Left colon (tissue), 2 donors: ENCODE measurements around the gene MAPK8IP2. TPM values are rescaled to one million over a fixed set of nuclear protein-coding genes. Genes with fewer than 3 reads are reported as not detected.

Experiments used
- ATAC-seq: fragments of 200-7000 bp; cut with Tn5 transposase; one replicate; pipeline ENCODE4 v1.9.1; 2020; ENCODE audit warnings: mild to moderate bottlenecking, moderate library complexity
- DNase-seq, 2 donors: peaks; one replicate each; pipeline ENCODE4 v3.0.0-alpha.2; 2020
- intact Hi-C, 2 donors: fragments of 100-400 bp; cut with DNase I in 1 of 2; cut with micrococcal nuclease in 1 of 2; formaldehyde crosslinking; loops; one replicate each; pipeline versions ENCODE4 v1.11.2 to v1.14.0; 2022; cut with DNase I, micrococcal nuclease
- total RNA-seq, 2 donors: library from RNA; stranded (reverse); fragmentation: NEBNext Ultra II Directional; extraction: Animal tissue kit (Norgen Biotek cat#: 25700); gene quantifications; one replicate each; pipeline ENCODE4 v1.2.1, GENCODE V29; 2021
- donor health status: DM: no; HTN: no; CAD: no.
- donor health status: DM: yes; HTN: yes; CAD: no.

Gene MAPK8IP2
- total RNA-seq, 2 donors from 2014 or later: 1.2 to 1.5 TPM

DNA sequence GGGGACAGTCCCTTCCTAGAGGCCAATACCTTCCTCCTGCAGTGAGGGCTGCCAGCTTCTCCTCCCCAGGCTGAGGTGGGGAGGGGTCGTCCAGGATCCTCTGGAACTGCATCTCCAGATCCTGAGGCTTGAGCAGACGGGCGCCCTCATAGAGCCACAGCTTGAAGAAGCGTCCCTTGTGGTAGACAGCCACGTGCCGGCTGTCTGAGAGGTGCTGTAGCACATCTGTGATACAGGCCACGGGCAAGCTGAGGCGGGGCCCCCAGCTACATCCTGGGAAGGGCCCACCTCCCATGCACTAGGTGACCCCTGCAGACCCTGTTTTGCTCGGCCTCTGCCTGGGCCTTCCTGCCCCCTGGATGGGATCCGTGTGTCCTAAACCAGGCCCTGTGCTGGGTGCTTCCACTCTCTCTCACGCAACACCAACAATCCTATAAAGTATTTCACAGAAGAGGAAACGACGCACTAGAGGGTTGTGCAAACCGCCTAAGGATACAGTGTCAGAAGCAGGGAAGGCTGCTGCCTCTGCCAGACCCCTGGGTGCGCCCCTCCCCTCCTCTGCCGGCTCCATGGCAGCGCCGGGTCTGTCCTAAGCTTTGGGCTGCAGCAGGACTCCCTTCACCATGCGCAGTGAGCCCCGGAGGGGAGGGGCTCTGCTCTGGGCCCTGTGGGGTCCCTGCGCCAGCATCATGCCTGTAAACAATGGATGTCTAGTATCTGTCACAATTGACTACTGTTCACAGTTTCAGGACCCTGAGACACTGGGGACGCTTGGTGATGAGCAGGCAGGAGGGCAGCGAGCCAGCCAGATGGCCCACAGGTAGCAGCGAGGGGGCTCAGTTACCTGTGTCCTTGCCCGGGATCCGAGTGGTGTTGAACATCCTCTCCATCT is 26.9 kb upstream of the MAPK8IP2 start:
- DNase-seq: no peak
- no peak for ATAC-seq
- intact Hi-C loops: no loop called here

DNA sequence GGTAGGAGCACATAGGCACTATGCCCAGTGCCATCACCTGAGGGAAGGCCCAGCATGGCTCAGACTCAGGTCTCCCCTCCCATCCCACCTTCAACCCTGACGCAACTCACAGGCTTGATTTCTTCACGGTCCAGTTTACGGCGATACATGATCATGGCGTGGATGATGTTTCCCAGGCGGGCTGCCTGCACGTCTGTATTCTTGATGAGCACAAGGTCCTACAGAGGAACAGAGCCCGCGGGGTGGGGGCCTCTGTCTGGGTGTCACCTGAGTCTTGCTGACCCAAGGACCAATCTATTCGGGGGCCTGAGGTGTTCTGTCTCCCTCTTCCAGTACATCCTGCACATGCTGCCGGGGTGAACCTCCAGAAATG is 26.2 kb upstream of the MAPK8IP2 start:
- ATAC-seq: no peak
- intact Hi-C loops: no loop called here
- DNase-seq: no peak

DNA sequence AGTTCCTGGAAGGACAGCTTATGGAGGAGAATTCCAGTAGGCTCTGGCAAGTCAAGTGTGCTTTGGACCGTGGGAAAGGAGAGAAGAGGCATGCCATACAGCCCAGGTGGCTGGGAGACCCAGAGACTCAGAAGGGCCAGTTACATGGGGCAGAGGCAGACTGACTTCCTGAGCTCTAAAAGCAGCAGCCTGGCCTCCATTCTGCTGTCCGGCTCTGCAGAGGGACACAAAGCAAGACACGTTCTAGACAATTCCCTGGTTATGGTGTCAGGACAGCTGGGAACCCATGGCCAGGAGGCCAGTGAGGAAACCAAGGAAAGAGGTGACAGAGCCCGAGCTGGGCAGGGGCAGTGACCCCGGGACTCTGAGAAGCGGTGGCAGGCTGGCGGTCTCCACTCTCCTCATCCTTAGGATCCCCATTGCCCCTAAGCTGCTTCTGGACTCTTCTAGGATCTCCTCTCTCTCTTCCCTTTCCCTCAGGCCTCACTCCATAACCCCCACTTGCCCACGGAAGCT is 25.1 kb upstream of the MAPK8IP2 start:
- DNase-seq (no peak), ATAC-seq (no peak)
- intact Hi-C loops: no loop called here

DNA sequence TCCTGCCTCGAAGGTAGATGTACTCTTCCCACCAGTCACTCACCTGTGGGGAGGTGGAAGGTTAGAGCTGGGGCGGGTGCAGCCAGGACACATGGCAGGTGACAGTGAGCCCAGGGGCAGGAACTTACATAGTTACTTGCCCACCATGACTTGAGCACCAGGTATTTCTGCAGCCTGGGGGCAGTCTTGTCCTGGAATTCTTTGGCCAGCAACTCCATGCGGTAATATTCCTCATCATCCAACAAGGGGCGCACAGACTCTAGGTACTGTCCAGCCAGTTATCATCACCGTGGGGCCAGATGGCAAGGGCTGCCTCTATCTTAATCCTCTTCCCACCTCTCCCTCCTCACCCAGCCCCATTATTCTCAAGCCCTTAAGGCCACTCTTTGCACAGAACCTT is 24.5 kb upstream of the MAPK8IP2 start:
- intact Hi-C loops: no loop called here
- ATAC-seq (peak; percentile 48), DNase-seq (no peak)

DNA sequence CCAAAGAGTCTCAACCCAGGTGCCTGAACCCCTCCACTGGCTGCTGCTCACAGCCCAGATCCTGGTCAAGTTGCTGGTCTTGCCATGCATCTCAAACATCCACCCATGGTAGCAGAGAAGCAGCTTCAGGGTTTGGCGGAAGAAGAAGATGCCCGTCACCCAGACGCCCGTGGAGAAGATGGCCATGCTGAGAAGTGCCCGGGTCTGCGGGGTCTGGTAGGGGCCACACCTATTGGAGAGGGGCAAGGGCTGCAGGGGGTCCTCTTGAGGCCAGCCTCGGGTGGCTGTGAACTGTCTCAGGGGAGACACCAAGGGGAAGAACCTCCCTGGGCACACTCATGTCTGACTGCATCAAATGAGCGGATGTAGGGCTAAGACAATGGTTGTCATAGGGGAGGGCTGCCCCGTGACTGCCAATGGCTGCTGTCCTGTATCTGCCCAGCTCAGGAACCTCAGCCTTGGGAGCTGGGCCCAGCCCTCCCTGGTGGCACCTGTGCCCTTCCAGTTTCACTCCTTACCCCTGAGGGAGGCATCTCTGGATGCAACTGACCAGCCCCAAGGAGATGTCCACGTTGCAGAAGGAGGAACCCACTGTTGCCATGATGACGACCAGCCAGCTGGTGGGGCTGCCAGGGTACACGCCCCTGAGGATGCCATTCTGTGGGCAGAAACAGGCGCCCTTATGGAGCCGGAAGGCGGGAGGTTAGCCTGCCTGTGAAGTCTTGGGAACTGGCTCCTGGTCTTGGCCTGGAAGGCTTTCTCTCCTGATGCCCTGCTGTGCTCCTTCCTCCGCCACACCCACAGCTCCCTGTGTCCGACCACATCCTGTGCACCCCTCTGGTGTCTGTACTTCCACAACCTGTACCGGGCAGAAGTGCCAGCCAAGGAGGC is 23.5 kb upstream of the MAPK8IP2 start:
- DNase-seq (no peak), ATAC-seq (no peak)
- intact Hi-C loops: no loop called here

DNA sequence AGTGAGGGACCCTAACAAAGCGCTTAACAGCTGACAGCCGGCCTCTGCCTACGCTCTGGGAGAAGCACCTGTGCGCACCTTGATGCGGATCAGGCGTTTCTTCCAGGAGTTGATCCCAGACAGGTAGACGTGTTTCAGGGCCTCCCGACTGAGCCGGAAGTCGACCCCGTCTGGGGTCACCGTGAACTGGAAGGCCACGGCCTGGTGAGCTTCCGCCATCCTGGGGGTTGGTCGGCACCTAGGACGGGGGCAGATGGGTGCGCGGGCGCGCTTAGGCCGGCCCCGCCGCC is 23.0 kb upstream of the MAPK8IP2 start:
- ATAC-seq (no peak), DNase-seq (no peak)
- intact Hi-C loops: no loop called here

DNA sequence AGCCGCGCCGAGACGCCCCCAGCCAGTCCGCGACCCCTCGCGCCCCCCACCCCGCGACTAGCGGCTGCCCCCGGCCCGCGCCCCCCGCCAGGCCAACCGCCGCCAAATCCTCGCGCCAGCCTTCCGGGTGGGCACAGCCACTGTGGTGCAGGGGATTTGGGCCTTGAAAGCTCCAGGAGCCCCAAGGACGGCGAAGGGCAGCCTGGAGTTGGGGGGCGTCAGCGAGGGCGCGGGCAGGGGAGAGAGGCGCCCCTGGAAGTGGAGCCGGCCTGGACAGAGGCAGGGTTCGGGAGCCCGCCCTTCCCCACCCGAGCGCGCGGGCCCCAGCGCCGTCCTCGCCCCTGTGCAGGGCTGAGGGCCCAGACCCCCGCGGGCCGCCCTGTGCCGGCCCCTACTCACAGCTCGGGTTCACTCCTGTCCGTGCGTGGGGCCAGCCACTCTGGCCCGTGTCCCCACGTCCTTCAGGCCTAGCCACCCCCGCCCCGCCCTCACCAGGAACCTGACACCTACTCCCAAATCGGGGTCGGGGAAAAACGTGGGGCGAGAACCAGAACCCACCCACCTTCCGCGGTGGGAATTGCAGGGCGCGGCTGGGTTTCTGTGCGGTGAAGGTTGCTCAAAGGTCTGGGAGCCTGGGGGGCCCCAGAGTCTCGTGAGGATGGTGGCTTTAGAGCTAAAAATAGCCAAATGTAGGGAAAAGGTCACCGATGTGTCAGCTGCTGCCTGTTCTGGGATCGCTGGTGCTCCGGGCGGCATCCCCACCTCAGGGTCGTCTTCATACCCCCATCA is 22.4 kb upstream of the MAPK8IP2 start, which contains the start of gene CPT1B:
Gene CPT1B (minus strand): TSS at position 441 of the 789 bp plus-strand sequence. CDS start 512 bp downstream, outside the sequence.
- ATAC-seq: no peak
- intact Hi-C loops: no loop called here
- no peak for DNase-seq

DNA sequence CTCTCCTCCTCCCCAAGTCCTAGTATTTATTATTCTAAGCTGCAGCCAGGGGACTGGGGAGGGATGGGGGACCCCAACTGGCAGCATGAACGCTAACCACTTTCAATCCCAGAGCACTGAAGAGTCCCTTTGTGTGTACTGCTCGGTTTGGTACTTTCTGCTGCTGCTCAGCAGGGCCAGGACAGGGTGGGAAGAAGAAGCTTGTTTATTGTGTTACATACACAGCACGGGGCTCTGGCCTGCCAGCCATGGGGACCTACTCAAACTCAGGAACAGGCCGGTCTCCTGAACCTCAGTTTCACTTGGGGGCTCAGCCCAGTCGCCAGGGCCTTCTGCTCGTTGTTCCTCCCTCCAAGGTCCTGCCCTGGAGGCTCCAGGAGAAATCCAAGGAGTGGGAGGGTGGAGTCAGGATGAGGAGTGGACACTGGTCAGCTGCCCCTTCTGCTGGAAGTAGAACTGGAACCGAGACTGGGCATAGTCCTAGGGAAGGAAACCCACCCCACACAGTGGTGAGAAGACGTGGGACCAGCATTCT is 21.8 kb upstream of the MAPK8IP2 start:
- intact Hi-C loops: no loop called here
- DNase-seq: no peak

DNA sequence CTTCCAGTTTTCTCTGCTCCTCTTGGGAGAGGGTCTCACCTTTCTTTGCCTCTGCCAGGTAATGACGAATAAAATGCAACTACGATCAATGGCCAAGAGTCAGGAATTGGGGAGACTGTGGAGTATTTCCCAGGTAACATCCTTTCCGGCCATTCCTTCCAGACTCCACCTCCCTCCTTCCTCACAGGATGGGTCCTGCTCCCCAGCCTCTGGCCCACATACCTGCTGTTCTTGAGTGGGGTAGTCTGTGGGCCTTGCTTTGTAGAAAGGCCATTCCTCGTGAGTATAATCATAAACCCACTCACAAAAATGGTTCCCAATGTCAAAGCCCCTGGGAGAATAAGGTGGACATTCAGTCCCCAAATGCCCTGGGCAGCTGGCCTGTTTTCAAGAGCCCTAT is 20.8 kb upstream of the MAPK8IP2 start:
- intact Hi-C loops: no loop called here
- DNase-seq: no peak
- no peak for ATAC-seq

More for the DNA sequence above, 21.8 kb upstream of the MAPK8IP2 start:
- no peak for ATAC-seq

DNA sequence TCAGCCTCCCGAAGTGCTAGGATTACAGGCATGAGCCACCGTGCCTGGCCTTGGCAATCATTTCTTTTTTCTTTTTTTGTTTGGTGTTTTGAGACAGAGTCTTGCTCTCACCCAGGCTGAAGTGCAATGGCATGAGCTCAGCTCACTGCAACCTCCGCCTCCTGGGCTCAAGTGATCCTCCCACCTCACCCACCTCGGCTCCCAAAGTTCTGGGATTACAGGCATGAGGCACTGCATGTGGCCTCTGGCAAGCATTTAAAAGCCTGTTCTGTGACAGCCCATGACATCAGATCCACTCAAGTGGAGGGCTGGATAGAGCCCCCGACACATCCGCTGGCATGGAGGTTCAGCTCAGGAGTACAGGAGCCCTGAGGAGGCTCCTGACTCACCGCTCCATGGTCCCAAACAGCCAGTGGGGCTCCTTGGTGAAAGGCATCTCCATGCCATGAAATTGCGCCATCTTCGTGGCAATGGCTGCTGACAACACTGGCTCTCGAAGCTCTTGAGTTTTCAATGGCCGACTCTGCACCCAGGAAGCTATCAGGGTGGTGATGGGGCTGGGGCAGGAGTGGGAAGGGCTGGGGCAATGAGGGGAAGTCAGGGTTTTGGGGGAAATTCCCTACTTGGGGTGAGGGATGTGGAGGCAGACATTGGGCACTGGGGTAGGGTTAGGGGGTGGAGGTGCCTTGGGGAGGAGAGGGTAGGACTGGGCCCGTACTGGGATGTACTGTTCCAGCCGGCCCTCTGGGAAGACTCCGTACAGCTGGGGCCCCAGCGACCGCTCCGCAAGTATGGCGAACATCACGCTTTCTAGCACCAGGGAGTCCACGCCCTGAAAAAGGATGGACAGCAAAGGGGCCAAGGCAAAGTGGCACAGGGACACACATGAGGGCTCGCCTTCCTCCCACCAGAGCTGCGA is 19.3 kb upstream of the MAPK8IP2 start:
- ATAC-seq (no peak), DNase-seq (no peak)
- intact Hi-C loops: no loop called here

DNA sequence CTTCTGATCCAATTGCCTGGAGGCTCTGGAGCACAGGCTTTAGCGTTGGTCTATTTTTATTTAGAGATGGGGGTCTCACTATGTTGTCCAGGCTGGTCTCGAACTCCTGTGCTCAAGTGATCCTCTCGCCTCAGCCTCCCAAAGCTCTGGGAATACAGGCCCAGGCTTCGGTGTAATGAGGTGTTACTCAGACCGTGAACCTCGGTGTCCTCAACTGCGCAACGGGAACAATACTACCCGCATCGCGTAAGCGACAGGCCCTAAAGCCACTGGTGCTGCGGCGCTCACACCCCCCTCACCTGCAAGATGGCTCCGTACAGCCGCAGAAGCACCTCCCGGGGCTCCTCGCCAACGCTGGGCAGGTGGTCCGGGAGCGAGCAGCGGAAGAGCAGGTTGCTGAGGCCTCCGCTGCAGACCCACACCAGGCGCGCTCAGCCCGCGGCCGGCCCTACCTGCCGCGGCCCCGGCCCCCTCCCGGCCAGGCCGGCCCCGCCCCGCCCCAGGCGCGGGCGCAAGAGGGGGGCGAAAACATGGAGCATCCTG is 18.6 kb upstream of the MAPK8IP2 start:
- DNase-seq (peak in 1 of 2 donors; percentile 50), ATAC-seq (peak; percentile 1)
- intact Hi-C loops: no loop called here

DNA sequence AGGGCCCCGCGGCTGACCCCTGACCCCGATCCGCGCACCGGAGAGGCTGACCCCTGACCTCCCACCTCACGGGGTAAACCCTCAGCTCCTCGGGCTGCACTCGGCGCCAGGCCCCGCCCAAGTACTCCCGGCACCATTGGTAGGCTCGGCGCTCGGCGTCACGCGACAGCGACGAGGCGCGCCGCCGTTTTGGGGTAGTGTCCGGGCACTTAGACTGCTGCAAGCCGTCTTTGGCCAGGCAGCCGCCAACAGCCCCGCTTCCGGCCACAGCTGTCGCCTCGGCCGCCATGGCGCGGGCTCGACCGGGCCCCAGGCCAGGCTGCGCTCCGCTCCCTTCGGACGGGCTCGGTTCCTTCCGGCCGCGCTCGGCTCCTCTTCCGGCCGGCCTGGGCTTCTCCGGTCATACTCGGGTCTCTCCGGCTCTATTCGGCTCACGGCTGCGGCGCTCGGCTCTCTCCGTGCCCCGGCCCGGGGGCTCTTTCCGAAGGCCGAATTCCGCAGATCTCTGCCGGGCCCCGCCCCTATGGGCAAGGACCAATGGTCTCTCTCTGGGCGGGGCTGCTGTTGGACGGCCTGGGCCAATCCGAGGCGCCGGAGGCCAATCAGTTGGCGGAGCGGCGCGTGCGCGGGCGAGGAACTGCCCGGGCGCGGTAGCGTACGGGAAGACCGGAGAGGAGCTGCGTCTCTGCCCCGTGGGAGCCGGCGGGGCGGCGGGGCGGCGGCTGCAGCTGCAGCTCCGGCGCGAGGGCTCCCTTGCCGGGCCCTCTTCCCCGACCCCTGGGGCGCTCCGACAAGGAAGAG is 17.9 kb upstream of the MAPK8IP2 start, which contains the start of gene CHKB:
Gene CHKB (minus strand): TSS at position 357 of the 801 bp plus-strand sequence. CDS start 68 bp downstream, at position 289.
- intact Hi-C loops: no loop called here
- DNase-seq: peak; percentile 98 to 99
- ATAC-seq: peak; percentile 93

DNA sequence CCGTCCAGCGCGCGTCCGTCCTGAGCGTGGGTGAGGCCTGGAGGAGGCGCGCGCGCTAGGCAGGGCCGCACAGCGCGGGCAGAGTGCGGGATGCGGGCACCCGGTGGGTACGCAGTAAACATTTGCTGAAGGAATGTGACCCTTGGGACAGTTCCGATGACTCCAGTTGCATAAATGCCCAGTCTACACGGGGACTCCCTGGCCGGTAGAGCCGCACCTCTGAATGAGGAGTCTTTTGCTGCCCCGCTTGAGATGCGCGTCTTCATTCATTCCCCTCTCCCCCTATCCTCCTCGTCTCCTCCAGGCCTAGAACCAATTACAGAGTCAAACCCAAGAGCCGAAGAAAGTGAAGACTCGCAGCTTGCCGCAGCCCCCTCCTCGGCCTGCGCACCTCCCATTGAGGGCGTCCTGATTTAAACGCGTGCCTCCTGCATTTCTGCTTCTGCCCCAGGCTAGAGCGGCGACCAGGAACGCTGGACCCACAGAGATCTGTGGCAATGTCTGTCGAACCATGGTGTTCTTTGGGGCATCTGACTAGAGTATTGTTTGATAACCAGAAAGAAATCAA is 17.2 kb upstream of the MAPK8IP2 start:
- DNase-seq: no peak
- intact Hi-C loops: no loop called here
- ATAC-seq: peak; percentile 31

DNA sequence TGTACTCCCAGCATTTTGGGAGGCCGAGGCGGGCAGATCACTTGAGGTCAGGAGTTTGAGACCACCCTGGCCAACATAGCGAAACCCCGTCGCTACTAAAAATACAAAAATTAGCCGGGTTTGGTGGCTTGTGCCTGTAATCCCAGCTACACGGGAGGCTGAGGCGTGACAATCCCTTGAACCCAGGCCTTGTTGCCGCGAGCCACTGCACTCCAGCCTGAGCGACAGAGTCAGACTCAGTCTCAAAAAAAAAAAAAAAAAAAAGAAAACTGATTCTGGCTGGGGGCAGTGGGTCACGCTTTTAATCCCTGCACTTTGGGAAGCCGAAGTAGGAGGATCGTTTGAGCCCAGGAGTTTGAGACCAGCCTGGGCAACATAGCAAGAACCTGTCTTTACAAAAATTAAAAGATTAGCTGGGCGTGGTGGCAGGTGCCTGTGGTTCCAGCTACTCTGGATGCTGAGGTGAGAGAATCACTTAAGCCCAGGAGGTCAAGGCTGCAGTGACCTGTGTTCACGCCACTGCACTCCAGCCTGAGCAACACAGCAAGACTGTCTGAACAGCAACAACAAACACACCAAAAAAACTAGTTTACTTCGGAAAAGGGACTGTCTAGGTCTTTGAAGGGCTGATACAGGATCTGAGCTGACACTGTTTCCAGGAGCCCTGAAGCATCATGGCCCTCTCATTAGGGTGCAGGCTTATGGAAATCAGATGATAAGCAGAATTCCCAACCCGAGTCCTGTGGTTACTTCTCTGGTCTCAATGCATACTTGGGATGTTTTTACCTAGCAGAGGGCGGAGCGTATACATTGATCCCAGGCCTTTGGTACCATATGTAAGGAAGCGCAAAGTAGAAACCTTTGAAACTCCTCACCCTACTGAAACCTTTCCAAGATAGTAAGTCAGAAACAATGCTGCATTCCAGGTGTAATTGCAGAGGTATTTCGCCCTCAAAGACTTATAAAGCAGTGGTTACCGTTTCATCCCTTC is 16.2 kb upstream of the MAPK8IP2 start:
- intact Hi-C loops: no loop called here
- ATAC-seq: no peak
- no peak for DNase-seq

DNA sequence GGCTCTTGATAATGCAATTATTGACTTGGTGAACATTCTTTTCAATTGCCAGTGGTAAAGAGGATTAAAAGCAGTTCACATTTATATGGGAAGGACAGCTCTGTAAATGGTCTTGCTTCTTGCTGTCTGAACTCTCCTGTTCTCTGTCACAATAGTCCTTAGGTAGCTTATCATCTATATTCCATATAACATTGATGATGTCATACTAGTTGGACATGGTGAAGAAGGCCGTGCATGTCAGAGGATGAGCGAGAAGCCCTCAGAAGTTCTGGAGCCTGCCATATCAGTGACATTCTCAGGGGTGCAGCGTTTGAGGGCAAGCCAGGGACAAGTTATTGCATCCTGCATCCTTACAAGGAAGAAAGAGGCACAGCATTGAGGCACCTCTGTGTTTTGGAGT is 15.4 kb upstream of the MAPK8IP2 start:
- DNase-seq: no peak
- intact Hi-C loops: no loop called here
- ATAC-seq: no peak
